ENCODE results near the gene SLC9B1. TPM values are rescaled to one million over a fixed set of nuclear protein-coding genes. Genes with fewer than 3 reads are reported as not detected.
A peak's percentile ranks its signal among the peaks of the same experiment; 100 is the strongest.

The SLC9B1 gene, protein sequence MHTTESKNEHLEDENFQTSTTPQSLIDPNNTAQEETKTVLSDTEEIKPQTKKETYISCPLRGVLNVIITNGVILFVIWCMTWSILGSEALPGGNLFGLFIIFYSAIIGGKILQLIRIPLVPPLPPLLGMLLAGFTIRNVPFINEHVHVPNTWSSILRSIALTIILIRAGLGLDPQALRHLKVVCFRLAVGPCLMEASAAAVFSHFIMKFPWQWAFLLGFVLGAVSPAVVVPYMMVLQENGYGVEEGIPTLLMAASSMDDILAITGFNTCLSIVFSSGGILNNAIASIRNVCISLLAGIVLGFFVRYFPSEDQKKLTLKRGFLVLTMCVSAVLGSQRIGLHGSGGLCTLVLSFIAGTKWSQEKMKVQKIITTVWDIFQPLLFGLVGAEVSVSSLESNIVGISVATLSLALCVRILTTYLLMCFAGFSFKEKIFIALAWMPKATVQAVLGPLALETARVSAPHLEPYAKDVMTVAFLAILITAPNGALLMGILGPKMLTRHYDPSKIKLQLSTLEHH
- 0.24 and 0.41 TPM in 2 replicates for total RNA-seq

DNA sequence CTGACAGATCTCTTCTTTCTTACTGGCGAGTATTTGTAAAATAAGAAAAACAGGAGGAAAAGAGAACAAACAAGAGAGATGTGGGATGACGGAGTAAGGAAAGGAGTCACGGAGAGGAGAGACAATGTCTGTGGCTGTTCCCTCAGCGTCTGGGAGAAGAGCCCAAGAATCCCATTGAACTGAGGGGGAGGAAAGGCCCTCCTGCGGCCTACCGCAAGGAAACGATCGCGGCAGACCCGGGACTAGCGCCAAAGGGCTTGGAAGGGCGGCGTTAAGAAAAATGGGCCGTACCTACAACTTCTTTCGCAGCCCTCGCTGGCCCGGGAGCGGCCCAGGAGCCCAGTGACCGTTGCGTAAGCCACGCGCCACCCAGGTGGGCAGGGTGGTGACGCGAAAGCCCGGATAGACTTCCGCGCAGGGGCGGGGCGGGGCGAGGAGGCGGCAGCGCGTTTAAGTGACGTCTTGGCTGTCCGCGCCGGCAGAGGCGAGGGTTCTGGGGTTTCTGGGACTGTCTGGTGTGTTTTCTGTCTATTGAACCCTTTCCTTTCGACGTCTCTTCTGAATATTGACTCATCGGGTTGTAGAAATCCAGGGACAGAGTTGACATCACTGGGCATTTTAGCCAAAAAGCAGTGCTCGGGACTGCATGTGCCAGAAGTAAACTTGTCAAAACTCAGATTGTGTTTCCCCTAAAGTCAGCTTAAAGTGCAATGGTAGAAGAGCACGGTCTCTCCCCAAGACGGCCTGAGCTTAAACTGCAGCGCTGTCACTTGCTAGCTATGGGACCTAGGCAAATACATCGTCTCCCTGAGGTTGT, at the start of gene SLC9B1:
TSS of gene SLC9B1 (minus strand) at position 398 of the 817 bp plus-strand sequence. CDS start 27,994 bp downstream, outside the sequence.
- DNase-seq (ENCODE audit: extremely low read depth, low read depth, low spot score): peak; percentile 58

DNA sequence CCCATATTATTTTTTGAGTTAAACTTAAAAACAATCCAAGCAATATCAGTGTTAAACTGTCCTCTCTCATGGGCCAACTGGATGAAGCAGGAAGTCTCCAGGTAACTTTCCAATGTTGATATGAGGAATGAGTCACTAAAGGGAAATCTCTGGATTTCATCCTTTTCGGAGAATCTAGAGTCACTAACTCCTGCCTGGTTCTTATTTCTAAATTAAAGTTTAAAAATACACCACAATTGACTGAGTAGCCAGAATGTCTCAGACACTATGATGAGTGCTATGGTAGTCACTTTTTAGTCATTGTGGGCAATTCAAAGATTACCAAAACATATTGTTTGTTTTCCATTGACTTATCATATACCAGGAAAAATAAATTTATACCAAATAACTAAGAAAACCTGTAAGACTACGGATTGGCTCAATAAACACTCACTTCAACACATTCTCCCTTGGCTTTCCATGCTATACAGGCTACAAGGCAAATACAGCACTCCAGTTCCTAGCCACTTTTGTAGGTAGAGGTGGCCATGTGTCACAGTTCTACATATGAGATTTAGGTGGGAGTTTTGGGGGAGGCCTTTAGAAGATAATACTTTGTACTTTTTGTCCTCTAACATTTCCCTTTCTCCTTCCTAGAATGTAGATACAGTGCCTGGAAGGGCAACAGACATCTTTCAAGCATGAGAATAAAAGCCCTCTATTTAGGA, 48.5 kb upstream of the SLC9B1 start:
- no peak for DNase-seq (ENCODE audit: extremely low read depth, low read depth, low spot score)

DNA sequence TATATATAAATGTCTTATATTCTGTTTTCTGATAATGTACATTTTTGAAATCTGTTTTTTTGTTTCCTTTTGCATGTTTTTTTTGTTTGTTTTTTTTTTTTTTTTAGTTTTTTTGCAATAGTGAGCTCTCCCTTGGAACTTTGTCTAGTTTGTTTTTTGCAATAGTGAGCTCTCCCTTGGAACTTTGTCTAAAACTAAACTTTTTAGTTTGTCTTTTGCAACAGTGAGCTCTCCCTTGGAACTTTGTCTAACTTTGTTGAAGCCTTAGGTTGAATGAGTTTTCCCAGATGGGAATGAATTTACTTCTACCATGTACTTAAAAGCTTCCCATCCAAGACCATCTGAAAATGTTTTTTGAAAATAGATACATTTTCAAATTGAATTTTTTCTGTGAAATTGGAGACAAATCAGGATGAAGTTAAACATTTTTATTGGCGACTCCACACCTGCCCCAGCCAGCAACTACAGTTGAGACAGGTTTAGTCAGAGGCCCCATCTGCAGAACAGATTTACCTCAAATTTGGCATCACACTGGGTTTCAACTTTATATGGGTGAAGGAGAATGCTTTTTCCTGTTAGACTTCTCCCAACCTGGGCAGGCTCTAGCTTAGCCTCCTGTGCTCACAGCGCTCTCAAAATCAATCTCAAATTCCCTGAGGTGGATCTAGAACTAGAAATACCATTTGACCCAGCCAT, 41.1 kb upstream of the SLC9B1 start:
- DNase-seq (ENCODE audit: extremely low read depth, low read depth, low spot score): no peak

DNA sequence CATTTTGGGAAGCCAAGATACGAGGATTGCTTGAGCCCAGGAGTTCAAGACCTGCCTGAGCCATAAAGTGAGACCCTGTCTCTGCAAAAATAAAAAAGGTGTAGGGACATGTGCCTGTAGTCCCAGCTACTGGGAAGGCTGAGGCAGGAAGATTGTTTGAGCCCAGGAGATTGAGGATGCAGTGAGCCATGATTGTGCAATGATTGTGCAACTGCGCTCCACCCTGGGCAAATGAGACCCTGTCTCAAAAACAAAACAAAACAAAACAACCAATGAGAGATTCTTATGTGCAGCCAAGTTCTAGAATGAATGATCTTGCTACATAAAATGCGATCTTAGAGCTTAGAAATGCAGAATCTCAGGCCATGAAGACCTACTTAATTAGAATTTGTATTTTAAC, 34.5 kb upstream of the SLC9B1 start:
- DNase-seq (ENCODE audit: extremely low read depth, low read depth, low spot score): no peak

DNA sequence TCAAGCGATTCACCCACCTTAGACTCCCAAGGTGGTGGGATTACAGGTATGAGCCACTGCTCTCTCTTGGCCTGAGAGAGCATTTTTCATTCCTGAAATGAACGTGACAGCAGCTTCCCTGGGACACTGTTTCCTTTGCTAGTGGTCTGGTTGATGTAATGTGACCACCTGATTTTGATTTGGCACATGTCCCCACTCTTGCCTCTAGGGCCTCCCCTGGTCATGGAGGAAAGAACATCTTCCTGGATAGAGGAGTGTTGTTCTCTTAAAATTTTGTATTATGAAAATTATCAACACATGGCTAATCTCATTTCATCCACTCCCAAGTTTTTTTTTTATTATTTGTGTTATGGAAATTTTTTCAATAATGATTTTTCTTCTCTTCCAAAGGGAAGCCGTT, 33.3 kb upstream of the SLC9B1 start:
- DNase-seq (ENCODE audit: extremely low read depth, low read depth, low spot score): no peak

DNA sequence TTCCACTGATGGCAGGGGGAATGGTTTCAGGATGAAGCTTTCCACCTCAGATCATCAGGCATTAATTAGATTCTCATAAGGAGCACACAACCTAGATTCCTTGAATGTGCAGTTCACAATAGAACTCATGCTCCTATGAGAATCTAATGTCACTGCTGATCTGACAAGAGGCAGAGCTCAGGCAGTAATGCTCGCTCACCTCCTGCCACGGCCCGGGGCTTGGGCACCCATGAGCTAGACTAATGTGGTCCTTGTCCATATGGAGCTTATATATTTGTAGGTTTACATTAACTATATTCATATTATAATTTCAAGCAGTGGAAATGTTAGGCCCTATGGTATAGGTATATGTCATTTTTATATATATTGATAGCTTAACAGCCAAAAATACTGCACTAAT, 32.6 kb upstream of the SLC9B1 start:
- no peak for DNase-seq (ENCODE audit: extremely low read depth, low read depth, low spot score)

DNA sequence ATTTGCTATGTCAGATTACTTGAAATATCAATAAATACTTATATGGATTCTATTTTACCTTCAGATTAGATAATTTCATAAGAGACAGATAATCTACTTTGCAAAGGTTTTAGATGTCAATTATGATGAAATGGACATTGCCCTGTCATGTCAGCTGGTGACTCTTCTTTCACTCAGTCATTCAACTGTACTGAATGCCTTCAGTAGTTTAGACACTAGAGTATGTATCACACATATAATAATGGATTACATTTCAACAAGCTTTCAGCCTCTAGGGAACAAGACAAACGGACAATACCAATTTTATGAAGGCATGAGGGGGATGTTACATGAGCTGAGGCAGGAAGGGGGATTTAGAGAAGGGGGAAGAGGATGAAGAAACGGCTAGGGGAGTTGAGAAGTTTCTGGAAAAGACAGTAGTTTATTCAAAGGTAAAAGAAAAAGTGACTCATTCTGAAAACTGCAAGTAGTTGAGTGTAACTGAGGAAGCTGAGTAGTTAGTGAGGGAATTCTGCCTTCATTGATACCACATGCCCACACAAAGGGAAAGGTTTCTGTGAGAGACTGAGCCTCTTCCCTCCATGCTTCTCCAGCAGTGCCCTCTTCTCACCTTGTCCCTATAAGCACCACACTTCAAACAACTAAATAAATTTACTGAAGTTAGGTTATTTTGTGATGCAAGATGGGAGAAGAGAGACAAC, 31.4 kb upstream of the SLC9B1 start:
- DNase-seq (ENCODE audit: extremely low read depth, low read depth, low spot score): no peak

DNA sequence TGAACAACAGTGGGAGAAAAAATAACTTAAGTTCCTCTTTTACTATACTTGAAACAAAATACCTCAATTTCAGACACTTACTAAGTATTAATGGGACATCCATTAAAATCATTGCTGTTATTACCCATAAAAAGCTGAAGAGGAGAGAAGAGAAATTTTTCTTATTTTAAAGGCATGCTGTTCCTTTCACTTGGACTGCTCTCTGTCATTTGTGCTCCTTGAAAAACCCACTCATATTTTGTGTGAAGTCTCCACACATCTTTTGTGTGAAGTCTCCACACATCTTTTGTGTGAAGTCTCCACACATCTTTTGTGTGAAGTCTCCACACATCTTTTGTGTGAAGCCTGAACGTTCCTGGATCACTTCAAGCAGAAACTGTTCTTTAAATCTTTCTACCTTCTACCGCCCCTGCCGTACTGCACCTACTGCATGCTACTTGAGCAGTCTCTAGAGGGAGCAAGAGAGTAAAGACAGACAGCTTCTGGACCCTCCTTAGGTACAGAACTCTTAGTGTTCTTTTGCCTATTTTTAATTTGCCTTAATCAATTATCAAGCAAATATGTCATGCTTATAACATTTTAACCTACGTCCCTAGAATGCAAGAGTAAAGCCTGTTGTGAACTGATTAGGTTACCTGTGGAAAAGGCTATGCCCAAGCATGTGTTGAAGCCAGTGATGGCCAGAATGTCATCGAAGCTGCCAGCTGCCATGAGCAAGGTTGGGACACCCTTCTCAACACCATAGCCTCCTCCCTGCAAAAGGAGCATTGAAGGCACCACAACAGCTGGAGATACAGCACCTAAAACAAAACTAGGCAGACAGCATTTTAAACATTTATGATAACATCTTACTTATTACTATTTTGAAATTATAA, 27.1 kb upstream of the SLC9B1 start:
- DNase-seq (ENCODE audit: extremely low read depth, low read depth, low spot score): peak; percentile 10

DNA sequence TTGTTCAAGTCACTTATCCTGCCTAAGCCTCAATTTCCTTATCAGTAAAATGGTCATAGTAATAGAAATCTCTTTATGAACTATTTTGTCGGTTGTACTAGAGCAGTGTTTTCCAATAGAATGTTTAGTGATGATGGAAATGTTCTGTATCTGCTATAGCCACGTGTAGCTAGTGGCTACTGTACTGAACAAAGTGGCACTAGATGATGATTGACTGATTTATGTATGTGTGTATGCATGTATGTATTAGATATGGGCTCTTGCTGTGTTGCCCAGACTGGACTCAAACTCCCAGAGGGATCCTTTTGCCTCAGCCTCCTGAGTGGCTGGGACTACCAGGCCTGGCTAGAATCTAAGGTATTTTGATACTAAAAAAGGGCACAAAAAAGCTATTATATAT, 24.7 kb upstream of the SLC9B1 start:
- no peak for DNase-seq (ENCODE audit: extremely low read depth, low read depth, low spot score)

DNA sequence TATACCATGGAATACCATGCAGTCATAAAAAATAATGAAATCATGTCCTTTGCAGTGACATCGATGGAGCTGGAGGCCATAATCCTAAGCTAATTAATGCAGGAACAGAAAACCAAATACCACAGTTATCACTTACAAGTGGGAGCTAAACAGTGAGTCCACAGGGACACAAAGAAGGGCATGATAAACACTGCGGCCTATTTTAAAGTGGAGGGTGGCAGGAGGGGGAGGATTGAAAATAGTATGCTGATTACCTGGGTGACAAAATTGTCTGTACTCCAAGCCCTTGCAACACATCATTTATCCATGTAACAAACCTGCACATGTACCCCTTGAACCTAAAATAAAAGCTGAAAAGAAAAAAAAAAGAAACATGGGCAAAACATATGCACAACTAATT, 16.7 kb upstream of the SLC9B1 start:
- no peak for DNase-seq (ENCODE audit: extremely low read depth, low read depth, low spot score)

DNA sequence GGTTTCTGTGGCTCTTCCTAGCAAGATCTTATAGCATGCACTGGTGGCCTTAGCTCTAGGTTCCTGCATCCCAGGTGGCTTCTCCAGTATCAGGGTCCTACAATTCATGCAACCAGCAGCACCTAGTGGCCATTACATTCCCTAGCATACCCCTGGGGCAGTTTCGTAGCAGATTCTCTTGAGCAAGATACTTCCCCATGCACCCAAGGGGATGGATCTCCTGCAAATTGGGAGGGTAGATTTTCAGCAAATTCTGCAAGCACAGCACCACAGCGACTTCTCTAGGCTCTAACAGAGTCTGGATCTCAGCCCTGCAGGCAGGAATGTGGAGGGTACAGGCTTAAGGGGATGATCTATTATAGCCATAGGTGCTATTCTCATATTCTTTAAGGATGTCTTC, 13.1 kb upstream of the SLC9B1 start:
- no peak for DNase-seq (ENCODE audit: extremely low read depth, low read depth, low spot score)

DNA sequence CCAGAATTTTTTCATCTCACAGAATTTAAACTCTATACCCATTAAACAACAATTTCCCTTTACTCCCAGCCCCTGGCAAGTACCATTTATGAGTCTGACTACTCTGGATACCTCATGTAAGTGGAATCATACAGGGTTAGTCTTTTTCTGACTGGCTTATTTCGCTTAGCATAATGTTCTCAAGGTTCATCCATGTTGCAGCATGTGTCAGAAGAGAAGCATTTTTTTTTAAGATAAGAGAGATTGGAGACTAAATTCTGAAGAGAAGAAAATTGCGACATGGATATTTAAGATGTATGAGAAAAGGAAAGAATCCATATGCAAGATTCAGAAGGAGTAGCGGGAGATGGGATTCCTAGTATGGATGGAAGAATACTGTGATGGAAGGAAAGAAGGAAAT, 11.3 kb upstream of the SLC9B1 start:
- no peak for DNase-seq (ENCODE audit: extremely low read depth, low read depth, low spot score)

DNA sequence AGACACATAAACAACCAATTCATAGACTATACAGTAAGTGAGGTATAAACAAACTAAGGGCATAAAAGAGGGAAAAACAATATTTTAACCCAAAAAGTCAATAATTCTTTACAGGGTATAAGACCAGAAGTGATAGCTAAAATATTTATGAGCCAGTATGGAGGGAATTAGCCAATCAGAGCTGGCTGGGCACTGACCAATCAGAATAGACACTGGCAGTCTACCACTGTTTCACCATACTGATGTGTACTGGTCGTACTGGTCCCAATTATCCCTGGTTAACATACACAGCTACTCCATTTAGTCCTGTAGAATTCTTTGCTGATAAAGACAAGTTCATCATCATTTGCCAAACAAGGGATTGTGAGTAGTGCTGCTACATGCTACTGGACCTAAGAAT, 9.8 kb upstream of the SLC9B1 start:
- DNase-seq (ENCODE audit: extremely low read depth, low read depth, low spot score): no peak

DNA sequence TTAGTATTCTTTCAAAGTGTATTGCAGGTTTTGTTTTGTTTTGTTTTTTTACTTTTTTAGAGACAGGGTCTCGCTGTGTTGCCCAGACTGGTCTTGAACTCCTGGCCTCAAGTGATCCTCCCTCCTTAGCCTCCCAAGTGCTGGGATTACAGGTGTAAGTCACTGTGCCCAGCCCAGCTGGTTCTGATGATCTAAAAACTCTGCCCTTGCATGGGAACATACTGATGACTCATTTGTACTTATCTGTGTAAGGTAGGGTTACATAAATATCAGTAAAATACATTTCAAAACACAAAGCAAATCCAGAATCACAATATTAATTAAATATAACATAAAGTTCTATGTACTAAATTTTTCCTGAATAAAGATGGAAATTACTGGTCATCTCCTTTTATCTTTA, 7.4 kb upstream of the SLC9B1 start:
- DNase-seq (ENCODE audit: extremely low read depth, low read depth, low spot score): no peak

DNA sequence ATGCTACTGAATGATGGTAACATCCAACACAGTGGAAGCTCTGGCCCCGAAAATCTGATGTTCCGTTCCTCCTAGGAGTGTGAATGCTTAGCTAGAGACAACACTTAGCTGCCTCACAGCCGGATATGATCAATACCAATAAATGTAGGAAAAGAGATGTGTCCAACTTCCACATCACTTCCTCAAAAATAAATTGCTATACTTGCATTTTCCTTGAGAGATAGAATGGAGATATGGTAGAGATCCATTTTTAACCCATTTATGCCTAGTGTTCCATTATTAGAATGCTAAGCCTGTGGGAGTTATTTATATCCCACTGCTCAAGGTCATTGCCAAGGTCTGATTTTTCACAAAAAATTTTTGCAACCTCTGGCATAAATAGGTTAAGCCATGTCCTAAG, 5.5 kb upstream of the SLC9B1 start:
- no peak for DNase-seq (ENCODE audit: extremely low read depth, low read depth, low spot score)

DNA sequence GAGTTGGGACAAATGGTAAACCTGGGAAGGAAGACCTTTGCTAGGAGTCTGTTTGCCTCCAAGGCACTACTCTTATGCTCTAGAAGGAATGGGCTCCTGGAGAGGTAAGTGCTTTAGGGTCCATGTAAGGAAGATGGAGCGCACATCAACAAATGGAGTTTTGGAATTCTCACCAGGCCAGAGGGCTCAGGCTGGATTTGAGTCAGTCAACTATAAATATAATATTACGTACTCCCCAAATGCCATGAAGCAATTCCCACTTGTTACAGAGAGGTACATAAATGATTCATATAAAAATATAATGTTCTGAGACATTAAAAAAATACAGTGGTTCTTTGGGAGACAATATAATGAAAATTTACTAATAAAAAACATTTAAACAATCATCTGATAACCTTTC, 1.6 kb upstream of the SLC9B1 start:
- DNase-seq (ENCODE audit: extremely low read depth, low read depth, low spot score): no peak

DNA sequence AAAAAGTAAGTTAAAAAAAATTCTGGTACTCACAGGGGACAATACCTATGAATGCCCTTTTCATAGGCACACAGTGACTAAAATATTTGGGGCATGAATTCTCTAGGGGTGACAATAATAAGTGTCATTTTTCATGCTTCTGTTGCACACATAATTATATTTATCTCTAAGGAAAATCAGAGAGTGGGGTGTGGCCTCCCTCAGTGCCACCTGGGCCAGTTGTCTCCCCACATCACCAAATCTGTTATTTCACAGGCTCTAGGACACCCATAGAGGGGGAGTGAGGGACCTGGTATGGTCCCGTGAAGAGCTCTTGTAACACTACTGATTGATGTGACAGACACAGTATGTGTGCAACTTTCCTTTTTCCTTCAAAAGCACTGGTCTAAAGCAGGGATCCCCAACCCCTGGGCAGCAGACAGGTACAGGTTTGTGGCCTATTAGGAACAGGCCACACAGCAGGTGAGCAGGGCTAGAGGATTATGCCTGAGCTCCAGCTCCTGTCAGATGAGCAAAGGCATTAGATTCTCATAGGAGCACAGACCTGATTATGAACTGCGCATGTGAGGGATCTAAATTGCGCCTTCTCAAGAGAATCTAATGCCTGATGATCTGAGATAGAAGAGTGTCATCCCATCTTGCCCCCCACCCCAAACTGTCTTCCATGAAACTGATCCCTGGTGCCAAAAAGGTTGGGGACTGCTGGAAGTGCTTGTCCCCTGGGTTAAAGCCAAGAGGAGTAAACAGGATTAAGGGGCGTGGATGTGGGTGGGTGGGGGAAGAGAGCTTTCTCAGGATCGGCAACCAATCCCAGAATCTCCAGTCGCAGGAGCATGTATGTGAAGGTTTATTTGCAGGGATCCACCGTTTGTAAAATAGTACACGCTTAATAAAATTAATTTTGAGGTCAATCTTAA, 856 bp downstream of the SLC9B1 start:
- DNase-seq (ENCODE audit: extremely low read depth, low read depth, low spot score): no peak

DNA sequence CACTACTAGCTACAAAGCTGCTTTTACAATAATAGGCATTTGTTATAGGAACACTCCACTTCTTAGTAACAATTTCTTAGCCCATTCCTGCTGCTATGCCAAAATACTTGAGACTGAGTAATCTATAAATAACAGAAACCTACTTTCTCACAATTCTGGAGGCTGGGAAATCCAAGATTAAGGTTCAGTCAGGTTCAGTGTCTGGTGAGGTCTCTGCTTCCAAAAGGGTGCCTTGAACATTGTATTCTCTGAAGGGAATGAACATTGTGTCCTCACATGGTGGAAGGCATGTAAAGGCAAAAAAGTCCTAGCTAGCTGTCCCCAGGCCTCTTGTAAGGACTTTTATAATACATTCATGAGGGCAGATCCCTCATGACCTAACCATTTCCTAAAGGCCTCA, 7.0 kb downstream of the SLC9B1 start:
- DNase-seq (ENCODE audit: extremely low read depth, low read depth, low spot score): no peak

Measured in glomerular endothelial cell (primary cell).